ENCODE results near the gene ATP10B. TPM values are rescaled to one million over a fixed set of nuclear protein-coding genes. Genes with fewer than 3 reads are reported as not detected.

The ATP10B gene
- total and polyA plus RNA-seq, 12 donors, result 0.01 to 0.15 (median 0.04) TPM; not detected in 9

- H3K27ac ChIP-seq, result no peak overlapping the region
- TF ChIP-seq CTCF (IDR thresholded peaks at IDR 0.05), result no peak
- intact Hi-C loops (cut with DNase I), result no loop called here
- no peaks in the 10 kb centered on the region for H3K9me3 ChIP-seq
- ATAC-seq (no peak), DNase-seq (no peak)
- no peak overlapping the region for H3K4me3 ChIP-seq
- no peaks in the 10 kb centered on the region for H3K36me3 ChIP-seq
- peaks cover 0 to 3% (median 0%) of the 10 kb centered on the region in 7 donors for H3K27me3 ChIP-seq
- 72 to 83% methylated on average over 4 of the region's 4 CpGs for WGBS, 2 donors
- no peaks in the 10 kb centered on the region for H3K4me1 ChIP-seq
These were observed 235.1 kb downstream of the ATP10B start for GRCh38 chr5:160616712-160617497.

DNA sequence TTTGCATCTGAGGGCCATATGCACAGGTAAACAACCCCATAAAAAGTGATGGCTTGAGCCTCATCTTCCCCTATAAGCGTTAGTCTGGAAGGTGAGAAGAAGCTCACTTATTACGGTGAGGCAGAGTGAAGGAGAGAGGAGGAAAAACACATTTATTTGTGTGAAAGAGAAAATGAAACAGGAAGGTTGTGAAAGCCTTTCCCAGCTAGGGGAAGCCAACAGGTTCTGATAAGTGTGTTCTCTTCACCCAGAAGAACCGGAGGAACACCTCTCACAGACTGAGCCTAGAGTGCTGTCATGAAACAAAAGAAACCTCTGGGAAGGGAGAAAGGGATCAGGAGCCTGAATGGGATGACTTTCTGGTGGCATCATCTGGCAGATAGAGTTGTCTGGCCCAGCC, 237.9 kb downstream of the ATP10B start:
- TF ChIP-seq CTCF (IDR thresholded peaks at IDR 0.05), result no peak
- no peak overlapping the region for H3K27ac ChIP-seq
- intact Hi-C loops (cut with DNase I), result no loop called here
- peaks cover 0 to 7% (median 0%) of the 10 kb centered on the region in 11 donors for H3K9me3 ChIP-seq
- no peak for DNase-seq
- ATAC-seq, result no peak
- peaks cover 0 to 13% (median 0%) of the 10 kb centered on the region in 7 donors for H3K27me3 ChIP-seq
- whole genome bisulfite sequencing, 2 donors, result 82 to 85% methylated on average over 3 of the region's 3 CpGs
- H3K4me3 ChIP-seq, result no peak overlapping the region
- no peaks in the 10 kb centered on the region for H3K4me1 ChIP-seq
- no peaks in the 10 kb centered on the region for H3K36me3 ChIP-seq

- H3K36me3 ChIP-seq, result no peaks in the 10 kb centered on the region
- H3K4me1 ChIP-seq, result no peaks in the 10 kb centered on the region
- no peak for TF ChIP-seq CTCF (IDR thresholded peaks at IDR 0.05)
- H3K4me3 ChIP-seq, result no peak overlapping the region
- H3K27me3 ChIP-seq, result peaks cover 0 to 6% (median 0%) of the 10 kb centered on the region in 7 donors
- H3K27ac ChIP-seq, result no peak overlapping the region
- H3K9me3 ChIP-seq, result peaks cover 0 to 7% (median 0%) of the 10 kb centered on the region in 11 donors
- no peak for ATAC-seq
- intact Hi-C loops (cut with DNase I), result no loop called here
- no peak for DNase-seq
- WGBS, 2 donors, result 61 to 69% methylated on average over 2 of the region's 2 CpGs
These were observed 246.7 kb downstream of the ATP10B start for GRCh38 chr5:160605266-160605665.

GRCh38 chr5:160604484-160604883, 247.5 kb downstream of the ATP10B start:
- DNase-seq (no peak), ATAC-seq (no peak)
- no peaks in the 10 kb centered on the region for H3K27me3 ChIP-seq
- H3K4me1 ChIP-seq, result no peaks in the 10 kb centered on the region
- no peaks in the 10 kb centered on the region for H3K9me3 ChIP-seq
- TF ChIP-seq CTCF (IDR thresholded peaks at IDR 0.05), result no peak
- intact Hi-C loops (cut with DNase I), result no loop called here
- H3K27ac ChIP-seq, result no peak overlapping the region
- no peaks in the 10 kb centered on the region for H3K36me3 ChIP-seq
- 54 to 65% methylated on average over 4 of the region's 4 CpGs for WGBS, 2 donors
- no peak overlapping the region for H3K4me3 ChIP-seq
